HepG2 (cell line): Measurements from ENCODE around the gene SNAP29.

Experiments
- CTCF ChIP-seq: sonication (generic); formaldehyde crosslinking; IDR thresholded peaks from 2 replicates; pipeline ENCODE4 v1.5.0; 2020; ENCODE audit warnings: mild to moderate bottlenecking, missing genetic modification reagents, moderate library complexity
- PRDM10 ChIP-seq: sonication (generic); formaldehyde crosslinking; IDR thresholded peaks from 2 replicates; pipeline ENCODE4 v1.4.0; 2020; ENCODE audit warnings: low read depth, missing genetic modification reagents
- XBP1 ChIP-seq: sonication (generic); formaldehyde crosslinking; IDR thresholded peaks from 2 replicates; pipeline ENCODE4 v1.5.0; 2020; ENCODE audit warnings: missing genetic modification reagents

- TF ChIP-seq XBP1 (no peak), CTCF (CRISPR knock-in tag) (no peak), PRDM10 (CRISPR knock-in tag) (no peak)
Measured at GRCh38 chr22:20940186-20940651, 81.4 kb downstream of the SNAP29 start.
